ENCODE results near the gene OPCML. TPM values are rescaled to one million over a fixed set of nuclear protein-coding genes. Genes with fewer than 3 reads are reported as not detected.

The OPCML gene
- total RNA-seq, 5 donors from 2014 or later (not counting 1 experiment from before 2014, with no cell fraction given), result not detected

DNA sequence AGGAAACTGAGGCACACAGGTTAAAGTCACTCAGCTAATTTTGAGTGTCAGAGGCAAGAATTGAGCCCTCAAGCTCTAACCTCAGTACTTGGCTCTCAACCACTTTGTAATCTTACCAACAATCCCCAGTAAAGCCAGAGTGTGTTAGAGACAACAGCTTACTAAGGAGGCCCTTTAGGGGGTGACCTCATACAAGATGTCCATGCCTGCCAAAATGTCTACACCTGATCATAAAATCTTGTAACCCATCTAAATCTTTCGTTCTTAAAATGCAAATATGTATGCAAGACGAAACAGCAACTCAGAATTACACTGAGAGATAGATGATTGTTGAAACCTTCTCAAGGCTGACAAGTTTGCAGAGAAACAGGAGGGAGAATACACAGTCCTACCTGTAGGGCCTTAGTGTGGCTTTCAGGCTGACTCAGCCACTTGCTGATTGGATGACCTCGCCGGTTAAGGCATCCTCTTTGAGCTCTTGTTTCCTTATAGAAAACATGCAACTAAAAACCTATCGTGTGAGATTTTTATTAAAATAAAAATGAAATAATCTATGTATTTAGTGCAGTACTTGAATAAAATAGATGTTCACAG is 143.2 kb downstream of the OPCML start:
- Mint-ChIP-seq H3K36me3 (no peaks in the 10 kb centered on the region), H3K27me3 (no peaks in the 10 kb centered on the region), H3K4me1 (no peaks in the 10 kb centered on the region), H3K9me3 (peaks cover 0 to 4% (median 2%) of the 10 kb centered on the region in 3 donors), H3K27ac (no peak overlapping the region), H3K4me3 (no peak overlapping the region)
- ATAC-seq (replicated peaks in 1 of 4), result no peak
- no CpG with 5 or more reads among the region's 5 CpGs for WGBS (ENCODE audit: insufficient coverage)
- DNase-seq, result no peak
- H3K4me3 ChIP-seq (ENCODE audit: control insufficient read depth in 1 of 2, extremely low read depth in 1 of 2, low read length in 1 of 2), result no peak overlapping the region
- ChIA-PET CTCF (no interaction called here), POLR2A (no interaction called here)
- no peaks in the 10 kb centered on the region for H3K36me3 ChIP-seq (ENCODE audit: control insufficient read depth in 2 of 2, extremely low read depth in 1 of 2, insufficient read depth in 1 of 2, low read length in 1 of 2)
- H3K27ac ChIP-seq (ENCODE audit: low read length), result no peak overlapping the region
- peaks cover 0 to 9% of the 10 kb centered on the region in 2 experiments for H3K27me3 ChIP-seq (replicated peaks in 1 of 2; ENCODE audit: control insufficient read depth in 2 of 2, extremely low read depth in 1 of 2, insufficient read depth in 2 of 2, low read length in 1 of 2)
- H3K4me1 ChIP-seq (ENCODE audit: control insufficient read depth in 1 of 2, extremely low read depth in 1 of 2, insufficient read depth in 2 of 2, low read length in 2 of 2), result no peaks in the 10 kb centered on the region
- H3K9me3 ChIP-seq, result no peaks in the 10 kb centered on the region

DNA sequence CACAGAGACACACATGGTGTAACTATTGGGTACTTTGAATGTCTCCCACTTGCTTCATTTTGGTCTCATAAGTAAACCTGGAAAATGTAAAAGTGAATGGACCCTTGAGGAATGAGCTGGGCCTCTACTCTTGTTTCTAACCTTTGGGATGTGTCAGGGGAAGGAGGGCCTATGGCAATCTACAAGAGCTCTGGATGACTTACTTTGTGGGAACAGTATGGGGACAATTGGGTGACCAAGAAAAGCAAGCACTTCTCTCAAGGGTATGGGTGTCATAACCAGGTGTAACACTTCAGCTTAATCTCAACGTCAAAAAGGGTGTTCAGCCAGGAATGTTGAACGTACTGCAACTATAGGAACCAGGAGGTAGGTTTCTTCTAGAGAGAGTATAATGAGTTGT is 144.0 kb downstream of the OPCML start:
- no peaks in the 10 kb centered on the region for H3K4me1 ChIP-seq (ENCODE audit: control insufficient read depth in 1 of 2, extremely low read depth in 1 of 2, insufficient read depth in 2 of 2, low read length in 2 of 2)
- no CpG with 5 or more reads among the region's 2 CpGs for whole genome bisulfite sequencing (ENCODE audit: insufficient coverage)
- ATAC-seq (replicated peaks in 1 of 4) (no peak), DNase-seq (no peak)
- peaks cover 0 to 9% of the 10 kb centered on the region in 2 experiments for H3K27me3 ChIP-seq (replicated peaks in 1 of 2; ENCODE audit: control insufficient read depth in 2 of 2, extremely low read depth in 1 of 2, insufficient read depth in 2 of 2, low read length in 1 of 2)
- no peak overlapping the region for H3K27ac Mint-ChIP-seq
- H3K4me3 ChIP-seq (ENCODE audit: control insufficient read depth in 1 of 2, extremely low read depth in 1 of 2, low read length in 1 of 2), result no peak overlapping the region
- H3K9me3 ChIP-seq, result no peaks in the 10 kb centered on the region
- H3K4me1 Mint-ChIP-seq, result no peaks in the 10 kb centered on the region
- H3K36me3 ChIP-seq (ENCODE audit: control insufficient read depth in 2 of 2, extremely low read depth in 1 of 2, insufficient read depth in 1 of 2, low read length in 1 of 2), result no peaks in the 10 kb centered on the region
- POLR2A ChIA-PET, result no interaction called here
- CTCF ChIA-PET, result no interaction called here
- H3K4me3 Mint-ChIP-seq, result no peak overlapping the region
- H3K27ac ChIP-seq (ENCODE audit: low read length), result no peak overlapping the region
- no peaks in the 10 kb centered on the region for H3K36me3 Mint-ChIP-seq
- H3K27me3 Mint-ChIP-seq, result no peaks in the 10 kb centered on the region
- peaks cover 0 to 7% (median 2%) of the 10 kb centered on the region in 3 donors for H3K9me3 Mint-ChIP-seq

DNA sequence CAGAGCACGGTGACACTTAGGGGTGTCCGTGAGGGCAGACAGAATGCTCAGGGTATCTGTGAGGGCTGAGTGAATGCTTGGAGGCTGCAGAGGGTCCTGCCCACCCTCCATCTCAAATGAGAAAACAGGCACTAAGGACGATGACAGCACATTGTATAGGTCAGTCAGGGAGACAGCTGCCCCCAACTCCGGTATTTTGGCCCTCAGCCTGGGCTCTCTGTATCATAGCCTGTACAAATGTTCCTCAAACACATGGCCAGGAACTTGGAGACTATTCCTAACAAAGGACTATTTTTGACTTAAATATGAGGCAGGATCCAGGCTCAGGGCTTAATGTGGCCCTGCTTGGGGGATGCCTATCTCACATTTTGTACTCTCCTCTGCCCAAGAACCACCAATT is 145.4 kb downstream of the OPCML start:
- no peaks in the 10 kb centered on the region for H3K4me1 ChIP-seq (ENCODE audit: control insufficient read depth in 1 of 2, extremely low read depth in 1 of 2, insufficient read depth in 2 of 2, low read length in 2 of 2)
- no peak for DNase-seq
- H3K9me3 ChIP-seq, result no peaks in the 10 kb centered on the region
- WGBS (ENCODE audit: insufficient coverage), result 53% methylated on average over 2 of the region's 4 CpGs
- H3K27me3 ChIP-seq (replicated peaks in 1 of 2; ENCODE audit: control insufficient read depth in 2 of 2, extremely low read depth in 1 of 2, insufficient read depth in 2 of 2, low read length in 1 of 2), result peaks cover 0 to 9% of the 10 kb centered on the region in 2 experiments
- Mint-ChIP-seq H3K9me3 (peaks cover 0 to 9% (median 0%) of the 10 kb centered on the region in 3 donors), H3K4me1 (no peaks in the 10 kb centered on the region), H3K36me3 (no peaks in the 10 kb centered on the region), H3K27ac (no peak overlapping the region), H3K4me3 (no peak overlapping the region), H3K27me3 (no peaks in the 10 kb centered on the region)
- CTCF ChIA-PET, result no interaction called here
- no peak for ATAC-seq (replicated peaks in 1 of 4)
- no peaks in the 10 kb centered on the region for H3K36me3 ChIP-seq (ENCODE audit: control insufficient read depth in 2 of 2, extremely low read depth in 1 of 2, insufficient read depth in 1 of 2, low read length in 1 of 2)
- POLR2A ChIA-PET, result no interaction called here
- H3K4me3 ChIP-seq (ENCODE audit: control insufficient read depth in 1 of 2, extremely low read depth in 1 of 2, low read length in 1 of 2), result no peak overlapping the region
- H3K27ac ChIP-seq (ENCODE audit: low read length), result no peak overlapping the region

DNA sequence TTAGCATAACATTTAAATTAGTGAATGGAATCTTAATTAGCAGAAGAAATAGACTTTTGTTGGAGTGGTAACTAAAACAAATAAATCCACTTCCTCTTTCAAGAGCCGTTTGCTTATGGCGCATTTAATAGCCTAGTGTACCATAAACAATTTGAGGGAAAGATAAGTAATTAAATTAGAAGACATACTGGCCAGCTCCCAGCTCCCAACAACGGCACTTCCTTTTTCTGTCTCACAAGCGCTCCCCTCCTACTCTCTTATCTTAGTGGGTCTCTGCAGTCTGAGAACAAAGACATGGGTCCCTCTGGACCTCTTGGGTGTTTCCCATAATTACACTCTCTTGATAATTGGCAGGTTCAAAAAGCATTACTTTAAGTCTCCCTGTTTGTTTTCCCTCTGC is 146.0 kb downstream of the OPCML start:
- no peaks in the 10 kb centered on the region for H3K4me1 Mint-ChIP-seq
- ChIA-PET POLR2A (no interaction called here), CTCF (no interaction called here)
- Histone ChIP-seq H3K27me3 (replicated peaks in 1 of 2; ENCODE audit: control insufficient read depth in 2 of 2, extremely low read depth in 1 of 2, insufficient read depth in 2 of 2, low read length in 1 of 2) (peaks cover 0 to 9% of the 10 kb centered on the region in 2 experiments), H3K27ac (ENCODE audit: low read length) (no peak overlapping the region), H3K4me1 (ENCODE audit: control insufficient read depth in 1 of 2, extremely low read depth in 1 of 2, insufficient read depth in 2 of 2, low read length in 2 of 2) (no peaks in the 10 kb centered on the region), H3K36me3 (ENCODE audit: control insufficient read depth in 2 of 2, extremely low read depth in 1 of 2, insufficient read depth in 1 of 2, low read length in 1 of 2) (no peaks in the 10 kb centered on the region), H3K4me3 (ENCODE audit: control insufficient read depth in 1 of 2, extremely low read depth in 1 of 2, low read length in 1 of 2) (no peak overlapping the region), H3K9me3 (no peaks in the 10 kb centered on the region)
- no peaks in the 10 kb centered on the region for H3K36me3 Mint-ChIP-seq
- peaks cover 0 to 9% (median 0%) of the 10 kb centered on the region in 3 donors for H3K9me3 Mint-ChIP-seq
- ATAC-seq (replicated peaks in 1 of 4) (no peak), DNase-seq (no peak)
- 13% methylated on average over 1 of the region's 4 CpGs for WGBS (ENCODE audit: insufficient coverage)
- peaks cover 0 to 2% of the 10 kb centered on the region in 2 donors for H3K27me3 Mint-ChIP-seq
- H3K4me3 Mint-ChIP-seq, result no peak overlapping the region
- H3K27ac Mint-ChIP-seq, result no peak overlapping the region

DNA sequence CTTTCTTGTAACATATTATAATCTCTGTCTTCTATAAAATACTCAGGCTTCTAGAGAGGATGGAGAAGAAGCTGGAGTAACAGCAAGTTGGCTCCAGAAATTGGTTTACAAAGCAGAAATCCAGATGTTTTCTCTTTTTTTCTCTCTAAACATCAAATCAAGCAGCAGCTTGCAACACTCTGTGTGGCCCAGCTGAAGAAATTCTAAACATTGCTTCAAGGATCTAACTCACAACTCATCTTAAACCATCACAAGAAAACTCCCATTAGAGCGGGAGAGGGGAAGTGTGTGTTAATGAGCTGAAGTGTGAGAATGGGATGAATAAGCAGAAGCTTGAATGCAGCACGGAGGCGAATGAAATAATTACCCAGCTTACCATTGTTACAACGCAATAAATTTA is 146.5 kb downstream of the OPCML start:
- H3K27me3 ChIP-seq (replicated peaks in 1 of 2; ENCODE audit: control insufficient read depth in 2 of 2, extremely low read depth in 1 of 2, insufficient read depth in 2 of 2, low read length in 1 of 2), result peaks cover 0 to 9% of the 10 kb centered on the region in 2 experiments
- no peak overlapping the region for H3K4me3 ChIP-seq (ENCODE audit: control insufficient read depth in 1 of 2, extremely low read depth in 1 of 2, low read length in 1 of 2)
- ChIA-PET POLR2A (no interaction called here), CTCF (no interaction called here)
- Mint-ChIP-seq H3K27ac (no peak overlapping the region), H3K4me3 (no peak overlapping the region), H3K27me3 (peaks cover 3 to 6% of the 10 kb centered on the region in 2 donors), H3K4me1 (no peaks in the 10 kb centered on the region), H3K36me3 (no peaks in the 10 kb centered on the region), H3K9me3 (peaks cover 0 to 6% (median 0%) of the 10 kb centered on the region in 3 donors)
- no peak for DNase-seq
- no peak for ATAC-seq (replicated peaks in 1 of 4)
- no CpG with 5 or more reads among the region's 4 CpGs for WGBS (ENCODE audit: insufficient coverage)
- H3K36me3 ChIP-seq (ENCODE audit: control insufficient read depth in 2 of 2, extremely low read depth in 1 of 2, insufficient read depth in 1 of 2, low read length in 1 of 2), result no peaks in the 10 kb centered on the region
- H3K4me1 ChIP-seq (ENCODE audit: control insufficient read depth in 1 of 2, extremely low read depth in 1 of 2, insufficient read depth in 2 of 2, low read length in 2 of 2), result no peaks in the 10 kb centered on the region
- no peaks in the 10 kb centered on the region for H3K9me3 ChIP-seq
- H3K27ac ChIP-seq (ENCODE audit: low read length), result no peak overlapping the region

DNA sequence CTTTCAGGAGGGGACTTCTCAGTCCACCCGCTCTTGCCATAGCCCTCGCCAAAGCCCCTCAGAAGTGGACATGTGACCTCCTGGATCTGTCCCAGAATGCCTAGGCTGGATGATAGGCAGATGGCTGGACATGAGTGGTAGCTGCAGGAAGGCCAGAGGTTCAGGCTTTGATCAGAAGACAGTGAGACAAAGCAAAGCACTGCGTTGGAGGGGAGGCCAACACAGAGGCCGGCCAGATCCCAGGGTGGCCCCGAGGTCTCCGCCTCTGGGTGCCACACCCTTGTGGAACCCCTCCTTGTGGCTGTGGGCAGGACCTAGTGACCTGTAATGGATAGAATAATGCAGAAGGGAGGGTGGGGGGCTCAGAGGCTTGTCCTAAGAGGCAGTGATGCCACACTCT is 147.6 kb downstream of the OPCML start:
- ChIA-PET CTCF (no interaction called here), POLR2A (no interaction called here)
- Mint-ChIP-seq H3K27me3 (peaks cover 3 to 6% of the 10 kb centered on the region in 2 donors), H3K27ac (no peak overlapping the region), H3K36me3 (no peaks in the 10 kb centered on the region), H3K9me3 (peaks cover 0 to 5% (median 0%) of the 10 kb centered on the region in 3 donors), H3K4me1 (no peaks in the 10 kb centered on the region), H3K4me3 (no peak overlapping the region)
- Histone ChIP-seq H3K36me3 (ENCODE audit: control insufficient read depth in 2 of 2, extremely low read depth in 1 of 2, insufficient read depth in 1 of 2, low read length in 1 of 2) (no peaks in the 10 kb centered on the region), H3K9me3 (no peaks in the 10 kb centered on the region), H3K27me3 (replicated peaks in 1 of 2; ENCODE audit: control insufficient read depth in 2 of 2, extremely low read depth in 1 of 2, insufficient read depth in 2 of 2, low read length in 1 of 2) (peaks cover 0 to 9% of the 10 kb centered on the region in 2 experiments), H3K4me1 (ENCODE audit: control insufficient read depth in 1 of 2, extremely low read depth in 1 of 2, insufficient read depth in 2 of 2, low read length in 2 of 2) (no peaks in the 10 kb centered on the region), H3K27ac (ENCODE audit: low read length) (no peak overlapping the region), H3K4me3 (ENCODE audit: control insufficient read depth in 1 of 2, extremely low read depth in 1 of 2, low read length in 1 of 2) (no peak overlapping the region)
- ATAC-seq (replicated peaks in 1 of 4) (no peak), DNase-seq (no peak)
- 93% methylated on average over 6 of the region's 6 CpGs for WGBS (ENCODE audit: insufficient coverage)

DNA sequence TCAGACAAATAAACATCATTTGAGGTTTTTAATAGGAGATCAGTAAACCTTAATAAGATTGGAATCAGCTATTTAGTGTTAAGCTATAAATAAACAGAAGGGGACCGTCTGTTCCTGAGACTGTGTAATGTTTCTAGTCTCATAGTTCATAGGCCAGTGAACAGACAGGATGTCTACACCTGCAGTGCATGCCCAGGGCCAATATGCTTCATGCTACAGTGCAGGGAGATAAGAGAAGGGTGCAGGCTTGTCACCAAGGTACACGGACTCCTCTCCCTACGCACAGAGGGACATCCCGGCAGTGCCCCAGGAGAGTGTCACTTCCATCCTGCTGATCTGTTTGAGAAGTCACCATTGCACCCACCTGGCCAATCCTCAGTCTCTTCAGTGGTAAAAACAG is 148.6 kb downstream of the OPCML start:
- no peak overlapping the region for H3K27ac Mint-ChIP-seq
- DNase-seq (no peak), ATAC-seq (replicated peaks in 1 of 4) (no peak)
- CTCF ChIA-PET, result no interaction called here
- Histone ChIP-seq H3K9me3 (no peaks in the 10 kb centered on the region), H3K4me3 (ENCODE audit: control insufficient read depth in 1 of 2, extremely low read depth in 1 of 2, low read length in 1 of 2) (no peak overlapping the region), H3K27ac (ENCODE audit: low read length) (no peak overlapping the region), H3K4me1 (ENCODE audit: control insufficient read depth in 1 of 2, extremely low read depth in 1 of 2, insufficient read depth in 2 of 2, low read length in 2 of 2) (no peaks in the 10 kb centered on the region), H3K27me3 (replicated peaks in 1 of 2; ENCODE audit: control insufficient read depth in 2 of 2, extremely low read depth in 1 of 2, insufficient read depth in 2 of 2, low read length in 1 of 2) (peaks cover 0 to 9% of the 10 kb centered on the region in 2 experiments), H3K36me3 (ENCODE audit: control insufficient read depth in 2 of 2, extremely low read depth in 1 of 2, insufficient read depth in 1 of 2, low read length in 1 of 2) (no peaks in the 10 kb centered on the region)
- no peak overlapping the region for H3K4me3 Mint-ChIP-seq
- H3K36me3 Mint-ChIP-seq, result no peaks in the 10 kb centered on the region
- peaks cover 0 to 5% (median 0%) of the 10 kb centered on the region in 3 donors for H3K9me3 Mint-ChIP-seq
- POLR2A ChIA-PET, result no interaction called here
- H3K4me1 Mint-ChIP-seq, result no peaks in the 10 kb centered on the region
- H3K27me3 Mint-ChIP-seq, result peaks cover 3 to 6% of the 10 kb centered on the region in 2 donors
- 100% methylated on average over 3 of the region's 4 CpGs for WGBS (ENCODE audit: insufficient coverage)
